GM21381 (cell line): ENCODE data around the gene PAX9.

Source experiments
- ATAC-seq: cut with Tn5 transposase; IDR thresholded peaks from one replicate; pipeline ENCODE4 v1.9.1; 2021; ENCODE audit warnings: mild to moderate bottlenecking, moderate library complexity; ENCODE audit not compliant: unreplicated experiment

PAX9 gene

GRCh38 chr14:36655963-36656686 is 5.5 kb upstream of the PAX9 start:
- no peak for ATAC-seq

- ATAC-seq = no peak
Measured at GRCh38 chr14:36656687-36657398, 4.8 kb upstream of the PAX9 start.

DNA sequence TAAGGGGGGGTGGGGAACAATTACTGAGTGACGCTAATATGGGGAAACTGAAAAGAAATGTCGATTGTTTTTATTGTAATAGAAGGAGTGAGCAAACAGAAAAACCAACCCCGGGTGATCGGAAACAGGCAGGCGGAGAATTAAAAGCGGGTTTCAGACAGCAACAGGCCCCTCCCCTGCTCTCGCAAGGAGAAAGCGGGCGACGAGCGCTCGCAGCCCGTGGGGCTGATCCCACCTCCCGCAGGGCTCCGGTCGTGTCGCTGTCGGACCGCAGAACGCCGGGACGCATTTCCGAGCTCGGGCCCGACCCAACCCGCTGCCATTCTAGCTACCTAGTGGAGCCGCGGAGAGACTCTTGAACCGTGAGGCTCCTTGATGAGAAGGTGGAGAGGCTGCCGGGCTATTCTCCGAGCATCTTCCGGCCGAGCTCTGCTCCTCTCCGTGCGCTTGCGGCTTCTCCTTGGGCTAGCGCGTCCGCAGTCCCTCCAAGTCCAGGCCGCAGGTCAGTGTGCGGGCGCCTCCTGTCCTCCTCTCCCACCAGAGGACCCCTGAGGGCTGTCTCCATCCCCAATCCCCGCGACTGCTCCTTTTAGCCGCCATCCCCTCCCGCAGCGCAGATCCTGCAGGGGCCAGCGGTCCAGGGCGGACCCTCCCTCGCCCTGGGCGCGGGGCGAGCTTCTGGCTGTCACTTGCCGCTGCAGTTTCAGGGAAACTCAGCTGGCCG is 4.1 kb upstream of the PAX9 start:
- no peak for ATAC-seq

DNA sequence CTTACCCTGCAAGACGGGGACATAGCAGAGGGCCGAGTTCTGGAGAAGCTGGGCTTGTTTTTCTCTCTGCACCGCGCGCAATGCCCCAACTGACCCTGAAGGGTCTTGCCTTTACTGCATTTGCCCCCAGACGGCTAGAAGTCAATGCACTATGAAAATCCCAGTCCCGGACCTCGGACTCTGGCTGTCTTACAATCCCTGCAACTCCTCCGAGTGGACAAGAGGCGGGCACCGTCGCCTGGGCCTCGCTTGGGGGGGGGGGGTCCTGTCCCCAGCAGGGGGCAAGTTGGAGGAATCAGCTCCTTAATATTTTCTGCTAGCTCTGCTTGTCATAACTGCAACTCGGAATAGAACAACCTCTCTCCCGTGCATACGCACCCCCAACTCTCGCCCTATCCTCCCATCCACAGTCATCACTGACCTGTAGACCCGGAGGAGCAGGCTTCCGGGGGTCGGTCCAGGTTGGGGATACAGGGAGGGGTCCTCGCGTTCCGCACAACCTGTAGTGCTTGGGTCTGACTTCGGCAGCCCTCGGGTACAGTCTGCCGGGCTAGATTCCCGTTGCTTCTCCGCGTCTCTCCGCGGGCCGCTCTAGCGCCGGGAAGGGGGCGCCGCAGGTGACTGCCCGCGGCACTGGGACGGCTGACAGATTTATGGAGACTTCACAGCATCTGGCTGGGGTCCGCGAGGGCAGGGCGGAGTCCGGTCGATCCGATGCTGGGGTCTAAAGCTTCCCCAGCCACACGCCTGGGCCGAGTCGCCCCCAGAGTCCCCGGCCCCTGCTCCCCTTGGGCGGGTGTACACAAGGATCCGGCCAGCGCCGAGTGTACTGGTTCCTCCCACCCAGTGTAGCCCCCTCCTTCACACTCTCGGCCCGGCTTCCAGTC is 3.3 kb upstream of the PAX9 start:
- ATAC-seq = no peak

- ATAC-seq = no peak
Measured at GRCh38 chr14:36659010-36659821, 2.4 kb upstream of the PAX9 start.

GRCh38 chr14:36659822-36660735 is 1.6 kb upstream of the PAX9 start:
- ATAC-seq = no peak

GRCh38 chr14:36660736-36661505 is 739 bp upstream of the PAX9 start:
- no peak for ATAC-seq

DNA sequence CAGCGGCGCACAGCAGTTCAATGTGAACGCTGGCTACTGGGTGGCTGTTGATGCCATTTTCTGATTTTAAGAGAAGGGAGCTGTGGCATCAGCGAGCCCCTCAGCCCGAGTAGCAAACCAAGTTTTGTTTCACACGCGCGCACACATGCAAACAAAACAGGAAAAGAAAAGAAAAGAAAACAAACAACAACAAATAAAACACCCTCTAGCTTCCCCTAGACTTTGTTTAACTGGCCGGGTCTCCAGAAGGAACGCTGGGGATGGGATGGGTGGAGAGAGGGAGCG is 540 bp downstream of the PAX9 start:
- no peak for ATAC-seq

DNA sequence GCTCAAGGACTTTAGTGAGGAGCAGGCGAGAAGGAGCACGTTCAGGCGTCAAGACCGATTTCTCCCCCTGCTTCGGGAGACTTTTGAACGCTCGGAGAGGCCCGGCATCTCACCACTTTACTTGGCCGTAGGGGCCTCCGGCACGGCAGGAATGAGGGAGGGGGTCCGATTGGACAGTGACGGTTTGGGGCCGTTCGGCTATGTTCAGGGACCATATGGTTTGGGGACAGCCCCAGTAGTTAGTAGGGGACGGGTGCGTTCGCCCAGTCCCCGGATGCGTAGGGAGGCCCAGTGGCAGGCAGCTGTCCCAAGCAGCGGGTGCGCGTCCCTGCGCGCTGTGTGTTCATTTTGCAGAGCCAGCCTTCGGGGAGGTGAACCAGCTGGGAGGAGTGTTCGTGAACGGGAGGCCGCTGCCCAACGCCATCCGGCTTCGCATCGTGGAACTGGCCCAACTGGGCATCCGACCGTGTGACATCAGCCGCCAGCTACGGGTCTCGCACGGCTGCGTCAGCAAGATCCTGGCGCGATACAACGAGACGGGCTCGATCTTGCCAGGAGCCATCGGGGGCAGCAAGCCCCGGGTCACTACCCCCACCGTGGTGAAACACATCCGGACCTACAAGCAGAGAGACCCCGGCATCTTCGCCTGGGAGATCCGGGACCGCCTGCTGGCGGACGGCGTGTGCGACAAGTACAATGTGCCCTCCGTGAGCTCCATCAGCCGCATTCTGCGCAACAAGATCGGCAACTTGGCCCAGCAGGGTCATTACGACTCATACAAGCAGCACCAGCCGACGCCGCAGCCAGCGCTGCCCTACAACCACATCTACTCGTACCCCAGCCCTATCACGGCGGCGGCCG is 1.1 kb downstream of the PAX9 start:
- ATAC-seq = no peak

DNA sequence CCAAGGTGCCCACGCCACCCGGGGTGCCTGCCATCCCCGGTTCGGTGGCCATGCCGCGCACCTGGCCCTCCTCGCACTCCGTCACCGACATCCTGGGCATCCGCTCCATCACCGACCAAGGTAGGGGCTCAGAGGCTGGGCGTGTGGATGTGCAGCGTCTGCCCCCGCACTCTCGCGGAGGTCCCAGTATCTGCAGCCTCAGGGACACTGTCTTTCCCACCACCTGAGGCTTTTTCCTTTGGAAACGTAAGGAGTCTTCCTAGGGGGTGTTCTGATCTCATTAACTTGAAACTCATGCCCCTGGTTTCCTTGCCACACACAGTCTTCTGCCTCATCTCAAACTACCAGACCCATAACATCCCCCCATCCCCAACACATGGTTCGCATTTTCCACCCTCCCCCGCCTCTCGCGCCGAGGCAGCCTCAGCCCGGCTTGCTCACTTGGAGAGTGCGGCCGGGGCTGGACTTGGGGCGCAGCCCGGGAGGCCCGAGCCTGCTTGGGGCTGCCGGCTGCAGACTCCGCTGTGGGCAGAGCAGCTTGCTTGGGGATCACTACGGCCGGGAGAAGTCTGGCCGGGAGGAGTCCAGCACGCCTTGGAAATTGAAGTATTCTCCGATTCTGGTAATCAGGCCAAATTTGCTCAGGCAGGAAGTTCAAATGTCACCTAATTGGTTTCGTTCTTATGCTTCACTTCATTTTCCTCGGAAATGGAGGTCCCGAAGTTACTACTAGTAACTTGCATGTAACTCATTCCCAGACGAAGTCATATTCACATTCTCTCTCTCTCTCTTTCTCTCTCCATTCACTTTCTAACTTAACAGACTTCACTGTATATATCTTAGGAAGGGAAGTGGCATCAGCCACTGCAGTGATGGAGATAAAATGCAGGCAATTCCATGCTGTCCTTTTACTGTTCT is 2.0 kb downstream of the PAX9 start:
- ATAC-seq = no peak

DNA sequence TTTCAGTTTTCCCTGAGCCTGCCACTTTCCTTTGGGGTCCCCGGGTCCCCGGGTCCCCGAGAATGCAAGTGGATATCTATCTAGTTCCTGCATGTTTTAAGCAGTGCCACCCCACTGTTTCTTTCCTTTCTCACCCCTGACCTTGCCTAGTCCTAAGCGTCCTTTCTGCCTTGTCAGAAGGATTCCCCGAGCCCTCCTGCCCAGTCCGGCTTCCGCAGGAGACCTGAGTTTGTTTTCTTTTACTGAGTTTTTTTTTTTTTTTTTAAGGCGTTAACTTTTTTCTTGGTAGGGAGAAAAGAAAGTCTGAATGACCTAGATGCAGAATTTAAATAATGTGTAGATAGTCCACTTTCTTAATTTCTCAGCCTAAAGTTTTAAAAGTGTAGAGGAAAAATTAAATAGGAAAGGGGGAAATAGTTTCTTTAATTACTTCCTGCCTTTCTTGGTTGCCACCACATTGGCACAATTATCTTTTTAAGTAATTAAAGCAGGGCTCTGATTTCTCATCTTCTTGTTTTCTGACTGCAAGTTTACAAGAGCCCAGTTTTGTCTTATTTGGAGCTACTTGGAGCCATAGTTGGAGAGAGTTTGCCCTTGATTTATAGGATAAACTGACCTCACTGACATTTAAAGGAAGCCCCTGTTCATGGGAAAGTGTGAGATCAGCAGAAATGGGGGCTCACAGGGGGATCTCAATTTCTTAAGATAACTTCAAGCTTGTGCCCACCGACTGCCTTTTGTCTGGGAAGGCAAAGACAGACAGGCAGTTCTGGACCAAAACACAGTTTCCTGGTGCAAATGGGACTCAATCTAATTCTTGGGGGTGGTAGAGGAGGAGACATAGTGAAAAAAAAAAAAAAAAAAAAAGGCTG is 2.9 kb downstream of the PAX9 start:
- ATAC-seq = no peak

DNA sequence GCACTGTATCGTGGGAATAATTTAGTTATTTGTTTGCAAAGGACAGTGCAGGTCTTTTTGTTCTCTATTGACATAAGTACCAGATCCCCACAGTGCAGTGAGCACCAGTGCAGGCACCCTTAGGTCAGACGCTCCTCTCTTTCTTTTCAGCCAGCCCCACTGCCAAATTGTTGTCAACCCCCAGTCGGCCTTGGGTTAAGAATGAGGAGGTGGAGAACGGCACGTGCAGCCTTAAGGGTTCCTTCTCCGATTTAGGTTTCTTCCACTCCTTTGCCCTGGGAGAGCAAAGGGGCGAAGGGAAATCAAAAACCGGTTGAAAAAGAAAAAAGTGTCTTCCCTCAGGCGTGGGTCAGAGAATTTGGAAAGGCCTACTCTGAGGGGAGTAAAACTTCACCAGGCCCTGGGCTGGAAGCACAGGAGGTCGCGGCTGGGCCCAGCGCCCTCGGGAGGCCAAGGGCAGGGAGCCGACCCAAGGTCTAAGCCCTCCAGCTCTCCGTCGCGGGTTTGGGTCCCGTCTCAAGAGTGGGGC is 4.3 kb downstream of the PAX9 start:
- ATAC-seq = no peak

DNA sequence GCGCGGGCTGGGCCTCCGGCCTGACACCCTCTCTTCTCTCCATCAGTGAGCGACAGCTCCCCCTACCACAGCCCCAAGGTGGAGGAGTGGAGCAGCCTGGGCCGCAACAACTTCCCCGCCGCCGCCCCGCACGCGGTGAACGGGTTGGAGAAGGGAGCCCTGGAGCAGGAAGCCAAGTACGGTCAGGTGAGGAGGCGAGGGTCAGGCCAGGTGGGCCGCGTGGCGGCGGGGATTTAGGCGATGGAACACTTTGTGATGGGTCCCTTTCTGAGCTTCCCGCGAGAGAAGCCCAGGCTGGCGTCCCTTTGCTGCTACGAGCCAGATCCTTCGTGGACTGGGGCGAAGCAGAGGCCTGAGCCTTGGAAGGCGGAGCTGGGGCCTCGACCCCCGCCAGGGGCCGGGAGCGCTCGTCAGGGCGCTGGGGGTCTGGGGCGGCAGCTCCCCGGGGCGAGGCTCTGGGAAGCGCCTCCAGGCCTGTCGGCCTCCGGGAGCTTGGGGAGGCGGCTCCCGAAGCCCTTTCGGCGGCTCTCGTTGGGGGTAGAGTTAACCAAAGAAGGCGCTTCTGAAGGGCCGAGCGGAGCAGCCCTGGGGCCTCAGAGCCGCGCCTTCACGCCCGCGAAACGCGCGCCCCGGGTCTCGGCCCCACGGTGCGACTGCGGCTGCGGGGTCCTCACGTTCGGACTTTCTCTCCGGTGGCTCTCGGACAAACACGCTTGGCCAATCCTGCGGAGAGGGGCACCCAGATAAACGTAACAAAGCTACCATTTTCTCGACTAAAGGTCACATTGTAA is 5.0 kb downstream of the PAX9 start:
- no peak for ATAC-seq

DNA sequence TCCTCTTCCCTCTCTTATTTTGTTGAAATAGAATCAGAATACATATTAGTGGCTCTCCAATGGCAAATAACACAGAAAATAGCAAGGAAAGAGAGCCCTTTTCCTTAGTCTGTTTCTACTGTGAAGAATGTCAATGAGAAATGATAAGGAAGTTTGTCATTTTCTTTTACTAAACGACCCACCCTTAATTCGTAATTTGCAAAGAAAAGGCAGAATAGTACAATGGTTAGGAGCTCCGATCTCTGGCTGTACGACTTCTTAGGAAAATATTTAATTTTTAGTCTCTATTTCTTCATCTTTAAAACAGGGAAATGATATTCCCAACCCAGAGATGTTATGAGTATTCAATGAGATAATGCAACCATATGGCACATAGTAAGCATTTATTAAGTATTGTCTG is 6.0 kb downstream of the PAX9 start:
- no peak for ATAC-seq

DNA sequence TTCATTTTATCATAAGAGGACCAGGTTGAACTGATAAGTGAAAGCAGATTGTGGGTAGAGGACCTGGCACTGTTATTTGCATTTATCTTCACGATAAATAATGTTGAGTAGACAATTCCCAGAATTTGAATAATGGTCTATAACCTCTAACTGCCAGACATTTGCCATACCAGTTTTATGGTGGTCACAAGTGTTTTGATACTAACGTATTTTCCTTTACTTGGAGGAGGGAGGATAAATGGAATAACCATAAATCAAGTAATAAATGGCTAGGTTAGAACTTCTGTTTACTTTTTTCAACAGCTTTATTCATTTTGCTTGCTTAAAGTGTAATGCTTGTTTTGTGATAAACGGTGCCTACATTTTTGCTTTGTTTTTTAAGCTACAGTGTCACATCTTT is 9.5 kb downstream of the PAX9 start:
- ATAC-seq = no peak
